ENCODE data around the gene TCEA2.

TCEA2 gene

GRCh38 chr20:64093013-64093503 is 30.1 kb downstream of the TCEA2 start:
- DNase-seq (ENCODE audit: low read depth in 2 of 2) = no peak

- no peak for DNase-seq (ENCODE audit: low read depth in 2 of 2)
Observed at GRCh38 chr20:64095455-64095854, 32.5 kb downstream of the TCEA2 start.

- DNase-seq (ENCODE audit: low read depth in 2 of 2) = no peak
Observed at GRCh38 chr20:64095927-64096326, 32.9 kb downstream of the TCEA2 start.

GRCh38 chr20:64096535-64096934 is 33.5 kb downstream of the TCEA2 start:
- no peak for DNase-seq (ENCODE audit: low read depth in 2 of 2)

- no peak for DNase-seq (ENCODE audit: low read depth in 2 of 2)
Observed at GRCh38 chr20:64098471-64099013, 35.5 kb downstream of the TCEA2 start.

- no peak for DNase-seq (ENCODE audit: low read depth in 2 of 2)
Observed at GRCh38 chr20:64099086-64099786, 36.2 kb downstream of the TCEA2 start.

GRCh38 chr20:64099880-64100565 is 37.0 kb downstream of the TCEA2 start:
- DNase-seq (ENCODE audit: low read depth in 2 of 2) = no peak

GRCh38 chr20:64100566-64100888 is 37.5 kb downstream of the TCEA2 start:
- DNase-seq (ENCODE audit: low read depth in 2 of 2) = no peak

GRCh38 chr20:64100946-64101688 is 38.1 kb downstream of the TCEA2 start:
- no peak for DNase-seq (ENCODE audit: low read depth in 2 of 2)

GRCh38 chr20:64101731-64102621 is 39.0 kb downstream of the TCEA2 start:
- peak; percentile 60 to 61 for DNase-seq (ENCODE audit: low read depth in 2 of 2)

GRCh38 chr20:64102647-64103354 is 39.8 kb downstream of the TCEA2 start:
- no peak for DNase-seq (ENCODE audit: low read depth in 2 of 2)

GRCh38 chr20:64103871-64104666 is 41.1 kb downstream of the TCEA2 start:
- no peak for DNase-seq (ENCODE audit: low read depth in 2 of 2)

GRCh38 chr20:64104667-64105451 is 41.9 kb downstream of the TCEA2 start:
- no peak for DNase-seq (ENCODE audit: low read depth in 2 of 2)

- DNase-seq (ENCODE audit: low read depth in 2 of 2) = no peak
Observed at GRCh38 chr20:64105846-64106434, 42.9 kb downstream of the TCEA2 start.

- no peak for DNase-seq (ENCODE audit: low read depth in 2 of 2)
Observed at GRCh38 chr20:64106435-64106961, 43.5 kb downstream of the TCEA2 start.

GRCh38 chr20:64106981-64107735 is 44.2 kb downstream of the TCEA2 start, which contains the start of gene NPBWR2:
NPBWR2 (minus strand) TSS chr20:64107565; CDS start chr20:64106831, 734 bp downstream.
- no peak for DNase-seq (ENCODE audit: low read depth in 2 of 2)

- DNase-seq (ENCODE audit: low read depth in 2 of 2) = no peak
Observed at GRCh38 chr20:64107736-64108457, 44.9 kb downstream of the TCEA2 start.
